ENCODE measurements around the gene TMEM213.

TMEM213 gene

DNA sequence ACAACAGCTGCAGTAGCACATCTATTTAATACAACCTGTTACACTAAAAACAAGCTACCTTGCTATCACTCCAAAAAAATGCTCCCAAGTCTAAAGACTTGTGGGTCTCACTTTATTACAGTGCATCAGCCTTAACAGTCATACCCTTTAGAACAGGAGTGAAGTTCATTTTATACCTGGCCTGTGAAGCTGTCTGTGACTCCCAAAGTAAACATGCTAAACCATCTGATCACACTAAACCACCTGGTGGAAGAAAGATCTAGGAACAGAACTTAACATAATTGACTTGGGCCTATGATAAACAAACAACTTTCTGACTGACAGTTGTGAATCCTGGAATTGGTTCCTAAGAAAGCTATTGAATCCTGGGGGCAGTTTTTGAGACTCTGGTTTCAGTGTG, 81.1 kb downstream of the TMEM213 start:
- no peak overlapping the region for H3K4me2 ChIP-seq (ENCODE audit: insufficient read depth, low read length)
- H4K20me1 ChIP-seq (ENCODE audit: insufficient read depth, low read length), result no peaks in the 10 kb centered on the region
- H3K4me3 ChIP-seq (ENCODE audit: low read depth in 1 of 2, low read length in 2 of 2), result no peak overlapping the region
- no peak for ATAC-seq (ENCODE audit: insufficient read depth, low read depth)
- H3K9ac ChIP-seq (ENCODE audit: low read depth, low read length), result no peak overlapping the region
- H2AFZ ChIP-seq (ENCODE audit: low read depth, low read length), result no peak overlapping the region
- H3K9me3 ChIP-seq (ENCODE audit: insufficient read depth, low read length, severe bottlenecking), result no peaks in the 10 kb centered on the region
- H3K79me2 ChIP-seq (ENCODE audit: insufficient read depth, low read length), result no peaks in the 10 kb centered on the region
- TF ChIP-seq EZH2 (IDR thresholded peaks at IDR 0.05; ENCODE audit: borderline replicate concordance, low read depth, low read length, severe bottlenecking) (no peak), CTCF (IDR thresholded peaks at IDR 0.05; ENCODE audit: borderline replicate concordance, extremely low read depth, low read length, poor library complexity, severe bottlenecking) (no peak)
- H3K27me3 ChIP-seq (ENCODE audit: insufficient read depth, low read length, poor library complexity), result no peaks in the 10 kb centered on the region
- no peaks in the 10 kb centered on the region for H3K36me3 ChIP-seq (ENCODE audit: insufficient read depth, low read length)
- no peak for DNase-seq
- H3K27ac ChIP-seq (ENCODE audit: low read length), result no peak overlapping the region
- H3K4me1 ChIP-seq (ENCODE audit: insufficient read depth, low read length), result peaks cover 18% of the 10 kb centered on the region

- no peak for ATAC-seq (ENCODE audit: insufficient read depth, low read depth)
- TF ChIP-seq EZH2 (IDR thresholded peaks at IDR 0.05; ENCODE audit: borderline replicate concordance, low read depth, low read length, severe bottlenecking) (no peak), CTCF (IDR thresholded peaks at IDR 0.05; ENCODE audit: borderline replicate concordance, extremely low read depth, low read length, poor library complexity, severe bottlenecking) (no peak)
- no peak overlapping the region for H3K9ac ChIP-seq (ENCODE audit: low read depth, low read length)
Observed at GRCh38 chr7:138879356-138879755, 81.6 kb downstream of the TMEM213 start.

DNA sequence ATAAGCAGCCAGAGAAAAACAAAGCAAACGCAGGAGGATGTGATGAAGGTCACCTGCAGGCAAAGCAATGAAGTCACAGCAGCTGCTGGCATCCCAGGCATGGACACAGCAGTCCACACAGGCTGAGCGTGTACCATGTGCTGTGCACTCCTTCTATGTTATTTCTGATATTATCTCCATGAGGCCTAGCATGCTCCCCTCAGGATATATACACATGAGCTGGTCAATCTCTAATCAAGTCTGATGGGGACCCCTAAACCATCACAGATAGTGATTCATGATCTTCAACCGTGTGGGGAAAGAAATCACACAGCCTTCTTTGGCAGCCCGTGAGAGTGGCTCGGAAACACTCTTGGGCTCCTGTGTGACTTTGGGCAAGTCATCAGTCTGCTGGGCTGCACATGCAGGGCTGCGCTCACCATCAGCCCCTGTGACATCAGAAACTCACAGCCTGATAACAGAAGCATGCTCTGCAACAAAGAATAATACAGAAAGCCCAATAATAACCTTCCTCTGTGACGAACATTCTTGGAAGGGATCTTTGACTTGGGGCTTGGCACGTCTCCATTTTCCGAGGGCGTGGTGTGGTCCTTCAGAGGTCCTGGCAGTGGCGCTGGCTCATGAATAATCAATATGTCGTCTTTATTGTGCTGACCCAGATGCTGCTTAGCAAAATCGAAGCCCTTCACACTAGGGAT, 83.2 kb downstream of the TMEM213 start:
- no peak overlapping the region for H3K4me3 ChIP-seq (ENCODE audit: low read depth in 1 of 2, low read length in 2 of 2)
- no peak overlapping the region for H3K9ac ChIP-seq (ENCODE audit: low read depth, low read length)
- no peaks in the 10 kb centered on the region for H3K36me3 ChIP-seq (ENCODE audit: insufficient read depth, low read length)
- H3K27ac ChIP-seq (ENCODE audit: low read length), result no peak overlapping the region
- H2AFZ ChIP-seq (ENCODE audit: low read depth, low read length), result no peak overlapping the region
- H4K20me1 ChIP-seq (ENCODE audit: insufficient read depth, low read length), result no peaks in the 10 kb centered on the region
- no peak for TF ChIP-seq EZH2 (IDR thresholded peaks at IDR 0.05; ENCODE audit: borderline replicate concordance, low read depth, low read length, severe bottlenecking)
- TF ChIP-seq CTCF (IDR thresholded peaks at IDR 0.05; ENCODE audit: borderline replicate concordance, extremely low read depth, low read length, poor library complexity, severe bottlenecking), result no peak
- H3K4me2 ChIP-seq (ENCODE audit: insufficient read depth, low read length), result no peak overlapping the region
- H3K9me3 ChIP-seq (ENCODE audit: insufficient read depth, low read length, severe bottlenecking), result no peaks in the 10 kb centered on the region
- H3K4me1 ChIP-seq (ENCODE audit: insufficient read depth, low read length), result peaks cover 11% of the 10 kb centered on the region
- no peaks in the 10 kb centered on the region for H3K79me2 ChIP-seq (ENCODE audit: insufficient read depth, low read length)
- DNase-seq (no peak), ATAC-seq (ENCODE audit: insufficient read depth, low read depth) (no peak)
- no peaks in the 10 kb centered on the region for H3K27me3 ChIP-seq (ENCODE audit: insufficient read depth, low read length, poor library complexity)

More at GRCh38 chr7:138879356-138879755, 81.6 kb downstream of the TMEM213 start:
- no peaks in the 10 kb centered on the region for H4K20me1 ChIP-seq (ENCODE audit: insufficient read depth, low read length)
- H2AFZ ChIP-seq (ENCODE audit: low read depth, low read length), result no peak overlapping the region
- H3K79me2 ChIP-seq (ENCODE audit: insufficient read depth, low read length), result no peaks in the 10 kb centered on the region
- no peaks in the 10 kb centered on the region for H3K36me3 ChIP-seq (ENCODE audit: insufficient read depth, low read length)
- no peak overlapping the region for H3K4me2 ChIP-seq (ENCODE audit: insufficient read depth, low read length)
- H3K27me3 ChIP-seq (ENCODE audit: insufficient read depth, low read length, poor library complexity), result no peaks in the 10 kb centered on the region
- H3K4me1 ChIP-seq (ENCODE audit: insufficient read depth, low read length), result peaks cover 18% of the 10 kb centered on the region
- DNase-seq, result no peak
- H3K27ac ChIP-seq (ENCODE audit: low read length), result no peak overlapping the region
- no peaks in the 10 kb centered on the region for H3K9me3 ChIP-seq (ENCODE audit: insufficient read depth, low read length, severe bottlenecking)
- no peak overlapping the region for H3K4me3 ChIP-seq (ENCODE audit: low read depth in 1 of 2, low read length in 2 of 2)

Measured in DND-41 (cell line).